ENCODE measurements around the gene KRT27. TPM values are rescaled to one million over a fixed set of nuclear protein-coding genes. Genes with fewer than 3 reads are reported as not detected.

The KRT27 gene
- total and polyA plus RNA-seq, 2 donors (not counting 3 experiments of a cell fraction or from before 2014, with no cell fraction given) = not detected

DNA sequence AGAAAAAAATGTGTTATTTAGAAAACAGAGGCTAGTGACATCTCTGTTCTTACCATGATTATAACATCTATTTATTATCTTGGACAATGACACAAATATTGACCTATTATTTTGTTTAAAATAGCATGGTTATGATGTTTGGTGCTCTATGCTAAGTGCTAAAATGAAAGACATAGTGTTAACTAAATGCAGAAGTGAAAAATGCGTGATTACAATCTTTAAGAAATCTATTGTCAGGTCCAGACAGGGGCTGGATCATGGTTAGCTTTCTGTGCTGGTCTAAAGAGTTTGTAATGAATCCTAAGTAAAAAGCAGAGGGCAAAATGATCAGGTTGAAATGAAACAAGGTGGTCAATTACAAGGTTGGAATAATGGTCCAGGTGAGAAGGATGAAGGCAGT, 18.0 kb upstream of the KRT27 start:
- no peaks in the 10 kb centered on the region for H3K9me3 ChIP-seq (replicated peaks; ENCODE audit: control insufficient read depth, insufficient read depth, low read length)
- FAIRE-seq (no peak), DNase-seq (ENCODE audit: low read depth, low spot score) (no peak)
- H3K79me2 ChIP-seq (ENCODE audit: control insufficient read depth, insufficient read depth, low read length) = no peaks in the 10 kb centered on the region
- H3K27ac ChIP-seq (ENCODE audit: insufficient read depth, low read depth, low read length) = no peak overlapping the region
- ChIA-PET CTCF (interaction anchor here (9.5 kb wide), 1 partner anchor 863 kb away, joined by 77 read pairs; no protein-coding TSS in a partner anchor), POLR2A (no interaction called here)
- H3K36me3 ChIP-seq (ENCODE audit: control insufficient read depth in 2 of 2, extremely low read depth in 1 of 2, insufficient read depth in 2 of 2, low read length in 2 of 2) = no peaks in the 10 kb centered on the region
- dilution Hi-C loops (cut with MboI; ENCODE audit: extremely low pct_ligation_motif_present, low sequenced_read_pairs) (no loop called here), intact Hi-C loops (cut with micrococcal nuclease) (loop anchor here (5.0 to 10.0 kb wide), 3 partner anchors 694 to 847 kb away; no protein-coding TSS in a partner anchor)
- H3K9me1 ChIP-seq (replicated peaks; ENCODE audit: control insufficient read depth, extremely low read depth, insufficient read depth, low read length) = no peaks in the 10 kb centered on the region
- peaks cover 20 to 33% of the 10 kb centered on the region in 2 experiments for H3K27me3 ChIP-seq (ENCODE audit: control insufficient read depth in 2 of 2, insufficient read depth in 2 of 2, low read length in 2 of 2)
- no peaks in the 10 kb centered on the region for H3K4me1 ChIP-seq (ENCODE audit: control insufficient read depth, extremely low read depth, insufficient read depth, low read length)
- no peak overlapping the region for H3K9ac ChIP-seq (replicated peaks; ENCODE audit: extremely low read depth, insufficient read depth, low read length)
- H4K20me1 ChIP-seq (replicated peaks; ENCODE audit: control insufficient read depth, extremely low read depth, insufficient read depth, low read length) = no peaks in the 10 kb centered on the region
- BruUV-seq (replicated peaks) = no TSS peak
- no peak overlapping the region for H2AFZ ChIP-seq (ENCODE audit: low read depth, low read length)
- TF ChIP-seq JUN (IDR thresholded peaks at IDR 0.05; ENCODE audit: borderline replicate concordance, insufficient read depth, insufficient read length, low read depth) (no peak), MAX (IDR thresholded peaks at IDR 0.05; ENCODE audit: insufficient read depth, insufficient read length) (no peak), POLR2AphosphoS5 (IDR thresholded peaks at IDR 0.05; ENCODE audit: insufficient read depth, low read depth, low read length) (no peak), EZH2 (IDR thresholded peaks at IDR 0.05; ENCODE audit: borderline replicate concordance, low read depth, low read length, severe bottlenecking) (no peak), FOS (IDR thresholded peaks at IDR 0.05; ENCODE audit: borderline replicate concordance, insufficient read depth, low read length) (no peak), MYC (IDR thresholded peaks at IDR 0.05; ENCODE audit: low read depth, low read length) (no peak), POLR2A (IDR thresholded peaks at IDR 0.05; ENCODE audit: low read depth, low read length) (no peak), GATA2 (IDR thresholded peaks at IDR 0.05; ENCODE audit: insufficient read depth, insufficient read length, low read depth, low read length) (no peak)
- TF ChIP-seq, protein P1, sequence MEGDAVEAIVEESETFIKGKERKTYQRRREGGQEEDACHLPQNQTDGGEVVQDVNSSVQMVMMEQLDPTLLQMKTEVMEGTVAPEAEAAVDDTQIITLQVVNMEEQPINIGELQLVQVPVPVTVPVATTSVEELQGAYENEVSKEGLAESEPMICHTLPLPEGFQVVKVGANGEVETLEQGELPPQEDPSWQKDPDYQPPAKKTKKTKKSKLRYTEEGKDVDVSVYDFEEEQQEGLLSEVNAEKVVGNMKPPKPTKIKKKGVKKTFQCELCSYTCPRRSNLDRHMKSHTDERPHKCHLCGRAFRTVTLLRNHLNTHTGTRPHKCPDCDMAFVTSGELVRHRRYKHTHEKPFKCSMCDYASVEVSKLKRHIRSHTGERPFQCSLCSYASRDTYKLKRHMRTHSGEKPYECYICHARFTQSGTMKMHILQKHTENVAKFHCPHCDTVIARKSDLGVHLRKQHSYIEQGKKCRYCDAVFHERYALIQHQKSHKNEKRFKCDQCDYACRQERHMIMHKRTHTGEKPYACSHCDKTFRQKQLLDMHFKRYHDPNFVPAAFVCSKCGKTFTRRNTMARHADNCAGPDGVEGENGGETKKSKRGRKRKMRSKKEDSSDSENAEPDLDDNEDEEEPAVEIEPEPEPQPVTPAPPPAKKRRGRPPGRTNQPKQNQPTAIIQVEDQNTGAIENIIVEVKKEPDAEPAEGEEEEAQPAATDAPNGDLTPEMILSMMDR (IDR thresholded peaks at IDR 0.05; ENCODE audit: extremely low read depth in 1 of 2, insufficient read depth in 1 of 2, low read depth in 1 of 2, low read length in 2 of 2) = no peak
- H3K4me2 ChIP-seq (ENCODE audit: insufficient read depth, low read length) = no peak overlapping the region
- H3K4me3 ChIP-seq (replicated peaks in 1 of 3; ENCODE audit: insufficient read depth in 1 of 3, low read depth in 1 of 3, low read length in 3 of 3) = no peak overlapping the region
